Activated CD4-positive, alpha-beta memory T cell treated with anti-CD3 and anti-CD28 coated beads for 36 hours (primary cell): ENCODE measurements around the gene SHANK3. TPM values are rescaled to one million over a fixed set of nuclear protein-coding genes. Genes with fewer than 3 reads are reported as not detected.

Experiments used
- CTCF ChIA-PET: fragments of 350-600 bp; sonication (Branson Sonifier 250); formaldehyde crosslinking; loops from one replicate; lab custom pipeline; 2021; ENCODE audit warnings: antibody characterized with exemption, inconsistent platforms; lab: Charles Lee
- POLR2A ChIA-PET: fragments of 350-600 bp; sonication (Branson Sonifier 250); formaldehyde crosslinking; loops from one replicate; lab custom pipeline; 2021; ENCODE audit warnings: antibody characterized with exemption; lab: Charles Lee
- DNase-seq: peaks from one replicate; pipeline ENCODE4 v3.0.0-alpha.2; 2020
- H3K27ac Mint-ChIP-seq: one replicate; pipeline ENCODE4 v1.8.0; 2021; ENCODE audit warnings: mixed read lengths
- H3K27me3 Mint-ChIP-seq: one replicate; pipeline ENCODE4 v1.8.0; 2021; ENCODE audit warnings: mixed read lengths
- H3K36me3 Mint-ChIP-seq: one replicate; pipeline ENCODE4 v1.8.0; 2021; ENCODE audit warnings: mixed read lengths
- H3K4me1 Mint-ChIP-seq: one replicate; pipeline ENCODE4 v1.8.0; 2021; ENCODE audit warnings: low read depth, mixed read lengths
- H3K4me3 Mint-ChIP-seq: one replicate; pipeline ENCODE4 v1.8.0; 2021; ENCODE audit warnings: mild to moderate bottlenecking, mixed read lengths
- H3K9me3 Mint-ChIP-seq: one replicate; pipeline ENCODE4 v1.8.0; 2021; ENCODE audit warnings: mixed read lengths
- intact Hi-C: fragments of 100-400 bp; cut with micrococcal nuclease; formaldehyde crosslinking; loops from one replicate; pipeline ENCODE4 v1.15.1; 2023
- total RNA-seq, 2 experiments: library from RNA; stranded (reverse); gene quantifications; one replicate each; pipeline ENCODE4 v1.2.3, GENCODE V29; 2021

SHANK3 gene
- total RNA-seq, 2 experiments from 2014 or later, result 0.05 to 0.07 TPM

DNA sequence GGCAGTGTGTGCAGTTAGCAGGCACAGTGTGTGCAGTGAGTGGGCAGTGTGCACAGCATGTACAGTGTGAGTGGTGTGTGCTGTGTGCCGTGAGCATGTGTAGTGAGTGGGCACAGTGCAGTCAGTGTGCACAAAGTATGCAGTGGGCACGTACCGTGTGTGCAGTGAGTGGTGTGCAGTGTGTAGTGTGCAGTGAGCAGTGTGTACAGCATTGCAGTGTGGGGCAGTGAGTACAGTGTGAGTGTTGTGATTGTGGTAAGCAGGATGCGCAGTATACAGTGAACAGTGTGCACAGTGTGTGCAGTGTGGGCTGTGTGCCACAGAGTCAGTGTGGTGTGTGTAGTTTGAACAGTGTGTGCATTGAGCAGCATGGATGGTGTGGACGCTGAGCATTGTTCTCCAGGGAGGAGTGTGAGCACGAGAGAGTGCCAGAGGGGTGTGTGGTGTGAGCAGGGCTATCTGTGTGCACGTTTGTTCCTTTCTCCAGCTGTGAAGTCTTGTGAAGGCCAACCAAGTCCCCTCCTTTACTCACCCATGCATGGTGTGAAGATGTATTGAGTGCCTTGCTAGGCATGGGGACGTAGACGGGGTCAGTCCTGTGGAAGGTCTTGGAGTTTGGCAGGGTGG lies 3.0 kb downstream of the SHANK3 start:
- Mint-ChIP-seq H3K27ac (no peak overlapping the region), H3K9me3 (no peaks in the 10 kb centered on the region), H3K36me3 (no peaks in the 10 kb centered on the region), H3K4me3 (peak overlapping the region; percentile 1), H3K4me1 (peaks cover 11% of the 10 kb centered on the region), H3K27me3 (peaks cover 36% of the 10 kb centered on the region)
- ChIA-PET CTCF (no interaction called here), POLR2A (no interaction called here)
- intact Hi-C loops, result no loop called here
- no peak for DNase-seq

DNA sequence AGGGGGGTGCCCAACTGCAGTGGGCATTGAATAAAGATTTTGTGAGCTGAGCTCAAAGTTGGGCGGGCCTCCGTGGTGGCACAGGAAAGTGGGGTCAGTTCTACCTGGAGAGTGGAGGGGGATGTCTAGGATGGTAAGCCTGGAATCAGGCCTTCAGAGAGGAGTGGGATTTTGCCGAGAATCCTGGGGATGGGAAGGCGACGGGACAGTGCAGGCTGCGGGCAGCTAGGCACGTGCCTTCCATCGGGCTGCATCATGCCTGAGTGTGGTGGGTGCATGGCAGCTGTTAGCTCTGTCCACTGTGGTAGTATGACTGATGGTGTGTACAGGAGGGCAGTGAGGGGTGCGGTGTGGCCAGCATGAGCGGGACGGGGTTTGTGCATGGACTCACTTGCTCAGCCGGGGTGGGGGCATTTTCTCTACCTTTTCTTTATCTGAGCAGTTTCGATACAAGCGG lies 3.6 kb downstream of the SHANK3 start:
- H3K27ac Mint-ChIP-seq, result no peak overlapping the region
- no peaks in the 10 kb centered on the region for H3K9me3 Mint-ChIP-seq
- peaks cover 11% of the 10 kb centered on the region for H3K4me1 Mint-ChIP-seq
- POLR2A ChIA-PET, result no interaction called here
- H3K4me3 Mint-ChIP-seq, result no peak overlapping the region
- intact Hi-C loops, result no loop called here
- CTCF ChIA-PET, result no interaction called here
- peaks cover 33% of the 10 kb centered on the region for H3K27me3 Mint-ChIP-seq
- no peaks in the 10 kb centered on the region for H3K36me3 Mint-ChIP-seq
- DNase-seq, result no peak

DNA sequence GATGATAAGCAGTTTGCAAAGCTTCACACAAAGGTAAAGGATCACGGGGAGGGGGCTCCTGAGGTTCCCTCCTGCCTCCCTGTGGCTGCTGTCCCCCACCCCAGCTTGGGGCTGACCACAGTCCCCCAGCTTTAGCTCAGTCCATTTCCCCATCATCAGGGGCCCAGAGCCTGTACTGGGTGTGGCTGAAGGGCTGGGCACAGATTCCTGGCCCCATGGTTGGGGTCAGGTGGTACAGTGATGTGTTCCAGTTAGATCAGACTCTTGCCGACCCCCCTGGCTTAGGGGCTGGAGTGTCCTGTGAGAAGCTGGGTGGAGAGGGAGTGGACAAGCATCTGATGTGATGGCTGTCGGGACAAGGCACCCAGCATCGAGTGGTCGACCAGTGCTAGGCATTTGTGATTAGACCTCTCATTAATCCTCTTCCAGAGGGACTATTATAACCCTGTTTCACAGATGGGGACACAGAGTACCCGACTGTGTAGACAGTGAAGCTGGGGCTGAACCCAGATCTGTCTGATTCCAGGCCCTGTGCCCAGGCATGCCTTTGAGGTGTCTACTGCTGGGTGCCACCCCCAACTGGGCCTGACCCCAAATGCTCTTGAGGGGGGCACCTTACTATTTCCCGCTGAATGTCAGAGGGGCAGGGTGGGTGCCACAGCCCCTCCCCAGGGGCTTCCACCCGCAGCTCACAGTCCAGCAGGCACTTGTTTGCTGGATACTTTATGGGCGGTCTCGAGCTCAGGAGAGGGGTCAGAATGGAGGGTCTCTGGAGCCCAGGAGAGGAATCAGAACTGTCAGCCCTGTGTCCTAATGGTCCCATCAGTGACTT lies 4.3 kb downstream of the SHANK3 start:
- H3K27ac Mint-ChIP-seq, result no peak overlapping the region
- intact Hi-C loops, result no loop called here
- H3K36me3 Mint-ChIP-seq, result no peaks in the 10 kb centered on the region
- H3K9me3 Mint-ChIP-seq, result no peaks in the 10 kb centered on the region
- peaks cover 27% of the 10 kb centered on the region for H3K27me3 Mint-ChIP-seq
- POLR2A ChIA-PET, result no interaction called here
- H3K4me1 Mint-ChIP-seq, result peaks cover 11% of the 10 kb centered on the region
- DNase-seq, result peak; percentile 3
- H3K4me3 Mint-ChIP-seq, result no peak overlapping the region
- CTCF ChIA-PET, result no interaction called here

DNA sequence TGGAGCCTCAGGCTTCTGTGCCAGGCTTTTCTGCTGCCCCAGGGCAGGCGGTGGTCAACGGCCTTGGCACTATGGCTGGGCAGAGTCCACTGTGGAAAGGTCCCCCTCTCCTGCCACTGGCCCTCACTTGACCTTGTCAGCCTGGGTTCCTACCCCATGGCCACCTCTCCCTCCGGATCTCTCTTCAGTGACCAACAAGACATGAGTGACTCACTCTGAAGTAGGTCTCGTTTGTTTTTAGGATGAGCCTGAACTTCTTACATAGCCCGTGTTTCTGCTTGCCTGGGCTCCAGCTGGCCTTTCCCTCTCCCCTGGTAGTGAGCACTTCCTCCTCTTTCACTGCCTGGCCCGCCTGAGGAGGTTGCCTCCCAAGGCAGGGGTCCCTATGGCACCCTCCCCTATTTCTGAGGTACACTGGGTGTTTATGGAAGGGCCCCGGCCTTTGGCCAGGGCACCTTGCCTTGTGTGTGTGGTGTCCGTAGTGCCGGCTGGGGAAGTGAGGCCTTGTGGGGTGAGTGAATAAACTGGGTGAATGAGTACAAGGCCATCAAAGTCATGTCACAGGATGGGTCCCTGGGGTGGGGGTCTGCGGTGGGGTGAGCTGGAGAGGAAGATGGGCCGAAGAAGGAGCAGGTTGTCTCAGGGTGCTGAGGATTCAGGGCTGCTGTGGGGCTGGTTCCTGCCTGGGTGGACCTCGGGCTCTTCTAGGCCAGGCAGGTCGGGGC lies 5.0 kb downstream of the SHANK3 start:
- no peaks in the 10 kb centered on the region for H3K9me3 Mint-ChIP-seq
- CTCF ChIA-PET, result no interaction called here
- no peaks in the 10 kb centered on the region for H3K36me3 Mint-ChIP-seq
- no peak overlapping the region for H3K27ac Mint-ChIP-seq
- POLR2A ChIA-PET, result no interaction called here
- intact Hi-C loops, result no loop called here
- peak; percentile 5 for DNase-seq
- H3K27me3 Mint-ChIP-seq, result peaks cover 21% of the 10 kb centered on the region
- H3K4me1 Mint-ChIP-seq, result peaks cover 10% of the 10 kb centered on the region
- H3K4me3 Mint-ChIP-seq, result no peak overlapping the region

DNA sequence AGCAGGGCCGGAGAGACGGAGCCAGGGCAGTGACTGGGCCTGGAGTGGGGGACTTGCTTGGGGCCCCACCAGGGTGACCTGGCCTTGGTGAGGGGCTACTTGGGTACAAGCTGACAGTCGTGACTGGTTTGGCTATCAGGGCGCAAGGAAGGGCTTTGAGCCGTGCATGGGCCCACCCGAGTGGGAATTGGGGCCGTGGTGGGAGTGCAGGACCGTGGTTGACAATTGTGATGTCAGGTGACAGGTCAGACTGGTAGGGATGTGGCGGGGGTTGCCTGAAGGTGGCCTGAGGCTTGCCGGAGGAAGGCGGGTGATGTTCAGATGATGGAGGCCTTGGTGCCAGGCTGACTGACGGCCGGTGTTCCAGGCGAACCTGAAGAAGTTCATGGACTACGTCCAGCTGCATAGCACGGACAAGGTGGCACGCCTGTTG lies 5.6 kb downstream of the SHANK3 start:
- no peak overlapping the region for H3K4me3 Mint-ChIP-seq
- CTCF ChIA-PET, result no interaction called here
- peaks cover 6% of the 10 kb centered on the region for H3K4me1 Mint-ChIP-seq
- no peak for DNase-seq
- H3K27me3 Mint-ChIP-seq, result peaks cover 17% of the 10 kb centered on the region
- intact Hi-C loops, result no loop called here
- H3K36me3 Mint-ChIP-seq, result no peaks in the 10 kb centered on the region
- H3K9me3 Mint-ChIP-seq, result no peaks in the 10 kb centered on the region
- POLR2A ChIA-PET, result no interaction called here
- H3K27ac Mint-ChIP-seq, result no peak overlapping the region

DNA sequence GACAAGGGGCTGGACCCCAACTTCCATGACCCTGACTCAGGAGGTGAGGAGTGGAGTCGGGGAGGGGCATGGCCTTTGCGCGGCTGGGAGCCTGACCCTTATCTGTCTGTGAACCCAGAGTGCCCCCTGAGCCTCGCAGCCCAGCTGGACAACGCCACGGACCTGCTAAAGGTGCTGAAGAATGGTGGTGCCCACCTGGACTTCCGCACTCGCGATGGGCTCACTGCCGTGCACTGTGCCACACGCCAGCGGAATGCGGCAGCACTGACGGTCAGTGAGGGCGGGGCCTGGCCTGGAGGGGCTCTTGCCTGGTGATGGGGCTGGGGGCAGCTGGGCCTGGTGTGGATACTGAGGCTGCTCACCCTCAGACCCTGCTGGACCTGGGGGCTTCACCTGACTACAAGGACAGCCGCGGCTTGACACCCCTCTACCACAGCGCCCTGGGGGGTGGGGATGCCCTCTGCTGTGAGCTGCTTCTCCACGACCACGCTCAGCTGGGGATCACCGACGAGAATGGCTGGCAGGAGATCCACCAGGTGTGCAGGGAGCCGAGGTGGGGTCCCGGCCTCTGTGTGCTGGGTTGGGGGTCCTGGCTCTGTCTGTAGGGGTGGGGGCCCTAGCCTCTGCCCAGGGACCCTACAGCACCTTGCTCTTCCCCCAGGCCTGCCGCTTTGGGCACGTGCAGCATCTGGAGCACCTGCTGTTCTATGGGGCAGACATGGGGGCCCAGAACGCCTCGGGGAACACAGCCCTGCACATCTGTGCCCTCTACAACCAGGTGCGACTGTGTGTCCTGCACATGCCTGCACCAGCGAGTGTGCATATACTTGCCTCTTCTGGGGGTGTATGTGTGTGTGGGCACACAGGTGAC lies 6.3 kb downstream of the SHANK3 start:
- no peak overlapping the region for H3K4me3 Mint-ChIP-seq
- peaks cover 16% of the 10 kb centered on the region for H3K27me3 Mint-ChIP-seq
- CTCF ChIA-PET, result no interaction called here
- POLR2A ChIA-PET, result no interaction called here
- no peak overlapping the region for H3K27ac Mint-ChIP-seq
- no peaks in the 10 kb centered on the region for H3K9me3 Mint-ChIP-seq
- no peaks in the 10 kb centered on the region for H3K36me3 Mint-ChIP-seq
- peaks cover 6% of the 10 kb centered on the region for H3K4me1 Mint-ChIP-seq
- peak; percentile 3 for DNase-seq
- intact Hi-C loops, result no loop called here

DNA sequence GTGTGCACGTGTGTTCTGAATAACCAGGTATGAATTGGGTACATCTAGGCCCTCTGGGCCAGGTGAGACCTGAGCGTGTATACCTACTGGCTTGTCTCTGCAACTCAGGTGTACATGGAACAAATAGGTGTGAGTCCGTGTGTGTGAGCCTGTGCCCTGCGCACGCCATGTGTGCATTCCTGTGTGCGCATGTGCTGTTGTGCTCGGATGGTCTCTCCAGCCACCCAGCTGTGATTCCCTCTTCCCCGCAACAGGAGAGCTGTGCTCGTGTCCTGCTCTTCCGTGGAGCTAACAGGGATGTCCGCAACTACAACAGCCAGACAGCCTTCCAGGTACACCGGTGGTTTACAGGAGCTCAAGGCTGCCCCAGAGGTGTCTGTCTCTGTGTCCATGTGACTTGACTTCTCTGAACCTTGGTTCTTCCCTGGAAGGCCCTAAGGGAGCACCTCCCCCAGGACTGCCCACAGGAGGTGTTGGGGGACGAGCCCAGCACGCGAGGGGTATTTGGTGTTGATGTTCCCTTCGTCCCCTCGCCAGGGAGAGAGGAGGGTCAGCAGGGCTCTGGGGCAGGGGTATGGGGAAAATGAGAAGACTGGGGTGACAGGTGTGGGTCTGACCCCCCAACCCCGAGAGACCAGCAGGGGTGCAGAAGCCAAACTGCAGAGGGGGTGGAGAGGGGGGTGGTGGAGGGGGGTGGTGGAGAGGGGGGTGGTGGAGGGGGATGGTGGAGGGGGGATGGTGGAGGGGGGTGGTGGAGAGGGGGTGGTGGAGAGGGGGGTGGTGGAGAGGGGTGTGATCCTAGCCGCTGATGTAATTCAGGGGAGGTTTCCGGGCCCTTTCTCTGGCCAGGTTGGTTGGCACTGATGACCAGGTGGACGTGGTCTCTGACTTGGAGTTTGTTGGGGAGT lies 10.7 kb downstream of the SHANK3 start:
- peak; percentile 6 for DNase-seq
- peaks cover 2% of the 10 kb centered on the region for H3K27me3 Mint-ChIP-seq
- ChIA-PET CTCF (no interaction called here), POLR2A (no interaction called here)
- intact Hi-C loops, result no loop called here
- H3K9me3 Mint-ChIP-seq, result no peaks in the 10 kb centered on the region
- no peak overlapping the region for H3K4me3 Mint-ChIP-seq
- H3K27ac Mint-ChIP-seq, result no peak overlapping the region
- H3K4me1 Mint-ChIP-seq, result no peaks in the 10 kb centered on the region
- H3K36me3 Mint-ChIP-seq, result no peaks in the 10 kb centered on the region

DNA sequence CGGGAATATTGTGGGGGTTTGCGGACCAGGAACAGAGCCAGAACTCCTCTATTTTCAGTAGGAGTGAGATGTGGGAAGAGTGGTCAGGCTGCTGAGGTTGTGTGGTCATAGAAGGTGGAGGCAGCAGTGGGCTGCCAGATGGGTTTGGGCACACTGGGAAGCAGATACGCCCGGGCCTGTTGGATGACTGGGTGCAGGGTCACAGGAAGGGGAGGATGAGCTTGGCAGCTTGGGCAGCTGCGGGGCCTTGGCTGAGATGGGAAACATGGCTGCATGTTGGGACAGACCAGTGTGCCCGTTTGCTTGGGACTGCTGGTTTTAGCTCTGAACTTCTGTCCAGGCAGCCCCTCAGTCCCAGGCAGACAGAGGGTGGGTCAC lies 11.4 kb downstream of the SHANK3 start:
- CTCF ChIA-PET, result interaction anchor here (1.1 kb wide), 1 partner anchor 158 kb away, joined by 4 read pairs; the partner anchor contains the start of gene SCO2
- POLR2A ChIA-PET, result no interaction called here

DNA sequence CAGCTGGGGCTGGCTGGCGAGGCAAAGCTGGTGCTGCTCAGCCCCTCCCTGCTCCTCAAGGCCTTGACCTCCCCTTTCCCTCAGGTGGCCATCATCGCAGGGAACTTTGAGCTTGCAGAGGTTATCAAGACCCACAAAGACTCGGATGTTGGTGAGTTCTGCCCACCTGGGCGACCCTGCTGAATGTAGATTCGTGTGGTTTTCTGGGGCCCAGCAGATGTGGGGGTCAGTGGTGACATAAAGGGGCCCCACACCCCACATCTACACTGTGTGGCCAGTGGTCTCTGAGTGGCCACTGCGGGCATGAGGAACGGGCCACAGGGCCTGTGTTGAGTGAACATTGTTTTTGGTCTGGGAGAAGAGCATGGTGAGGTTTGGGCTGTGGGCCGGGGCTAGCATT lies 11.9 kb downstream of the SHANK3 start:
- intact Hi-C loops, result no loop called here
- POLR2A ChIA-PET, result no interaction called here
- no peak overlapping the region for H3K27ac Mint-ChIP-seq
- DNase-seq, result peak; percentile 2
- CTCF ChIA-PET, result interaction anchor here (1.1 kb wide), 1 partner anchor 159 kb away, joined by 4 read pairs; the partner anchor contains the start of gene SCO2
- peaks cover 2% of the 10 kb centered on the region for H3K27me3 Mint-ChIP-seq
- H3K4me3 Mint-ChIP-seq, result no peak overlapping the region
- no peaks in the 10 kb centered on the region for H3K9me3 Mint-ChIP-seq
- H3K36me3 Mint-ChIP-seq, result no peaks in the 10 kb centered on the region
- no peaks in the 10 kb centered on the region for H3K4me1 Mint-ChIP-seq

More for the DNA sequence above, 11.4 kb downstream of the SHANK3 start:
- Mint-ChIP-seq H3K36me3 (no peaks in the 10 kb centered on the region), H3K27me3 (peaks cover 2% of the 10 kb centered on the region), H3K4me1 (no peaks in the 10 kb centered on the region), H3K9me3 (no peaks in the 10 kb centered on the region), H3K27ac (no peak overlapping the region), H3K4me3 (no peak overlapping the region)
- intact Hi-C loops, result no loop called here
- DNase-seq, result no peak

DNA sequence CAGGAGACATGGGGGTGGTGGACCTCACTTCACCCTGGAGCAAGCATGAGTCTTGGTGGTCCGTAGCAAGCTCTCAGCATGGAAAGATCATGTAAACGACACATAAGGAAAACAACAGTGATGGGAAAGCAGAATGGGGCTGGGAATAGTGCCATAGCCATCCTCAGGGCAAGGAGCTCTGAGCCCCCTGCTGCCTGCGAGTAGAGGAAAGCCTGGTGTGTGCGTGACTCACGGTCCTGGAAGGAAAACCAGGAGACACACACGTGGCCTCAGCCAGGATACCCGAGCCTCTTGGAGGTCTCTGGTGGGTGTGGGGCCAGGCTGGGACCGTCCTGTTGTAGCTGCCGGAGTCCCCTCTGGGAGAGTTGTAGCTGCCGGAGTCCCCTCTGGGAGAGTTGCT lies 12.4 kb downstream of the SHANK3 start:
- DNase-seq, result peak; percentile 2
- Mint-ChIP-seq H3K27me3 (peaks cover 2% of the 10 kb centered on the region), H3K36me3 (no peaks in the 10 kb centered on the region), H3K4me3 (no peak overlapping the region), H3K9me3 (no peaks in the 10 kb centered on the region), H3K4me1 (no peaks in the 10 kb centered on the region), H3K27ac (no peak overlapping the region)
- CTCF ChIA-PET, result interaction anchor here (1.1 kb wide), 1 partner anchor 159 kb away, joined by 4 read pairs; the partner anchor contains the start of gene SCO2
- intact Hi-C loops, result no loop called here
- POLR2A ChIA-PET, result no interaction called here

DNA sequence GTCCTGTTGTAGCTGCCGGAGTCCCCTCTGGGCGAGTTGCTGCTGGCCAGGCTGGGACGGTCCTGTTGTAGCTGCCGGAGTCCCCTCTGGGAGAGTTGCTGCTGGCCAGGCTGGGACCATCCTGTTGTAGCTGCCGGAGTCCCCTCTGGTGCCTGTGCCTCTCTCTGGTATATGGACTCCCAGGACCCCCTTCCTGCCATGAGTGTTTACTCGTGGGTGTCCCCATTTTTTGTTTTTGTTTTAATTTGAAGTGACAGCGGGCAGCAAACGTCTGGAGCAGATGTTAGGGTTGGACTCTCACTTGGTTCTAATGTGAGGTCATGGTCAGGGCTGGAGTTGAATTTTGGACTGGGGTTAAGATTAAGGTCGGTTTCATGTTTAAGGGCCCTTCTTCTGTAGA lies 14.2 kb downstream of the SHANK3 start:
- H3K4me3 Mint-ChIP-seq, result no peak overlapping the region
- POLR2A ChIA-PET, result no interaction called here
- no peaks in the 10 kb centered on the region for H3K36me3 Mint-ChIP-seq
- CTCF ChIA-PET, result no interaction called here
- H3K27me3 Mint-ChIP-seq, result peaks cover 2% of the 10 kb centered on the region
- H3K27ac Mint-ChIP-seq, result no peak overlapping the region
- peaks cover 4% of the 10 kb centered on the region for H3K4me1 Mint-ChIP-seq
- intact Hi-C loops, result no loop called here
- H3K9me3 Mint-ChIP-seq, result no peaks in the 10 kb centered on the region
- no peak for DNase-seq
